KMS-11 (cell line): ENCODE measurements around the gene PAQR4.
A peak's percentile ranks its signal among the peaks of the same experiment; 100 is the strongest.
"Not testable (repeated sequence)": the region's sequence is repeated elsewhere in the genome, so short reads cannot be mapped to it uniquely, and the experiment has no call there.

ENCODE experiments used
- H2AFZ ChIP-seq: fragments of 200-600 bp; sonication (generic); 2 replicates; pipeline ENCODE4 v1.6.1; 2016; ENCODE audit warnings: antibody characterized with exemption, mixed run types, low read depth
- H3K27ac ChIP-seq: fragments of 200-600 bp; sonication (generic); 2 replicates; pipeline ENCODE4 v1.6.1; 2016; ENCODE audit warnings: mild to moderate bottlenecking, mixed run types
- H3K27me3 ChIP-seq: fragments of 200-600 bp; sonication (generic); 2 replicates; pipeline ENCODE4 v1.6.1; 2017; ENCODE audit warnings: mild to moderate bottlenecking, low read depth, mixed run types, moderate library complexity; ENCODE audit not compliant: insufficient read depth
- H3K36me3 ChIP-seq: fragments of 200-600 bp; sonication (generic); 2 replicates; pipeline ENCODE4 v1.6.1; 2017; ENCODE audit warnings: mild to moderate bottlenecking, mixed run types; ENCODE audit not compliant: insufficient read depth
- H3K4me1 ChIP-seq: fragments of 200-600 bp; sonication (generic); 2 replicates; pipeline ENCODE4 v1.6.1; 2016; ENCODE audit warnings: mild to moderate bottlenecking, low read depth, mixed run types; ENCODE audit not compliant: poor library complexity, severe bottlenecking
- H3K4me2 ChIP-seq: fragments of 200-600 bp; sonication (generic); 2 replicates; pipeline ENCODE4 v1.7.0; 2016; ENCODE audit warnings: mild to moderate bottlenecking, mixed run types
- H3K4me3 ChIP-seq: fragments of 200-600 bp; sonication (generic); IDR thresholded peaks from 2 replicates; pipeline ENCODE4 v1.6.1; 2017; ENCODE audit warnings: low read depth, low read length, mixed read lengths; ENCODE audit not compliant: insufficient read depth
- H3K79me2 ChIP-seq: fragments of 200-600 bp; sonication (generic); 2 replicates; pipeline ENCODE4 v1.6.1; 2016; ENCODE audit warnings: low read depth, mixed run types; ENCODE audit not compliant: insufficient read depth
- H3K9ac ChIP-seq: fragments of 200-600 bp; sonication (generic); 2 replicates; pipeline ENCODE4 v1.6.1; 2016; ENCODE audit warnings: mild to moderate bottlenecking, mixed run types
- H4K20me1 ChIP-seq: fragments of 200-600 bp; sonication (generic); 2 replicates; pipeline ENCODE4 v1.6.1; 2016; ENCODE audit warnings: mild to moderate bottlenecking, mixed run types; ENCODE audit not compliant: insufficient read depth
- CTCF ChIP-seq: fragments of 200-600 bp; sonication (generic); conservative IDR thresholded peaks from 2 replicates; pipeline ENCODE4 v1.6.1; 2017; ENCODE audit warnings: low read depth, mild to moderate bottlenecking, antibody characterized with exemption, low read length, moderate library complexity, mixed read lengths

The PAQR4 gene

DNA sequence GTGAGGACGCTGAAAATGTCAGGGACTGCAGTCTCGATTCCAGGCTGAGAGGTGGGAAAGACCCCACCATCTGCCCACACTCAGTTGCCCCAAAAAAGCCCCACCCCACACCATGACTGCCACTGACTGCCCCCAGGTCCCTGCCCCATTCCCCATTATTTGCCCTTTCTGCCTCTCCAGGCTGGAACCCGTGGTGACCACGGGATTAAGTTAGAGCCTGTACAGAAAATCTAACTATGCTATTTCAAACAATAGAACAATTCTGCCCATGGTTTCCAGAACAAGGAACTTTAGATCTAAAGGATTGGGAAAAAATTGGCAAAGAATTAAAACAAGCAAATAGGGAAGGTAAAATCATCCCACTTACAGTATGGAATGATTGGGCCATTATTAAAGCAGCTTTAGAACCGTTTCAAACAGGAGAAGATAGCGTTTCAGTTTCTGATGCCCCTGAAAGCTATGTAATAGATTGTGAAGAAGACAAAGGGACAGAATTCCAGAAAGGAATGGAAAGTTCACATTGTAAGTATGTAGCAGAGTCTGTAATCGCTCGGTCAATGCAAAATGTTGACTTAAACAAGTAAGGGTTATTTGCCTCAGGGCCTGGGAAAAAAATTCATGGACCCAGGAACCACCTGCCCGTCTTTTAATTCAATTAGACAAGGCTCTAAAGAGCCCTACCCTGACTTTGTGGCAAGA, 43.0 kb upstream of the PAQR4 start:
- H4K20me1 ChIP-seq = no peaks in the 10 kb centered on the region
- H2AFZ ChIP-seq = no peak overlapping the region
- no peaks in the 10 kb centered on the region for H3K27me3 ChIP-seq
- no peaks in the 10 kb centered on the region for H3K79me2 ChIP-seq
- H3K27ac ChIP-seq = no peak overlapping the region
- H3K9ac ChIP-seq = no peak overlapping the region
- H3K4me3 ChIP-seq = no peak overlapping the region
- no peak for TF ChIP-seq CTCF
- no peaks in the 10 kb centered on the region for H3K36me3 ChIP-seq
- peak overlapping the region; percentile 40; the same call in 1 of the 2 replicates for H3K4me2 ChIP-seq
- peaks cover 14% of the 10 kb centered on the region for H3K4me1 ChIP-seq

- no peak overlapping the region for H3K9ac ChIP-seq
- 0 out of 2 replicates have a peak overlapping the region, but pooled peaks have one; percentile 19 for H2AFZ ChIP-seq
- no peaks in the 10 kb centered on the region for H3K27me3 ChIP-seq
- H3K4me1 ChIP-seq = peaks cover 14% of the 10 kb centered on the region
- no peaks in the 10 kb centered on the region for H3K79me2 ChIP-seq
- peak overlapping the region; percentile 40 for H3K4me2 ChIP-seq
- H3K4me3 ChIP-seq = no peak overlapping the region
- H4K20me1 ChIP-seq = no peaks in the 10 kb centered on the region
- H3K27ac ChIP-seq = no peak overlapping the region
- TF ChIP-seq CTCF = no peak
- H3K36me3 ChIP-seq = no peaks in the 10 kb centered on the region
Measured at GRCh38 chr16:2926650-2926999, 42.5 kb upstream of the PAQR4 start.

GRCh38 chr16:2927010-2927646, 42.0 kb upstream of the PAQR4 start:
- H3K27me3 ChIP-seq = no peaks in the 10 kb centered on the region
- peak; percentile 99 for TF ChIP-seq CTCF
- no peak overlapping the region for H3K9ac ChIP-seq
- no peaks in the 10 kb centered on the region for H4K20me1 ChIP-seq
- H3K4me3 ChIP-seq = no peak overlapping the region
- H2AFZ ChIP-seq = 0 out of 2 replicates have a peak overlapping the region, but pooled peaks have one; percentile 19
- H3K36me3 ChIP-seq = no peaks in the 10 kb centered on the region
- H3K4me1 ChIP-seq = peaks cover 14% of the 10 kb centered on the region
- H3K79me2 ChIP-seq = no peaks in the 10 kb centered on the region
- H3K4me2 ChIP-seq = peak overlapping the region; percentile 40
- H3K27ac ChIP-seq = no peak overlapping the region

DNA sequence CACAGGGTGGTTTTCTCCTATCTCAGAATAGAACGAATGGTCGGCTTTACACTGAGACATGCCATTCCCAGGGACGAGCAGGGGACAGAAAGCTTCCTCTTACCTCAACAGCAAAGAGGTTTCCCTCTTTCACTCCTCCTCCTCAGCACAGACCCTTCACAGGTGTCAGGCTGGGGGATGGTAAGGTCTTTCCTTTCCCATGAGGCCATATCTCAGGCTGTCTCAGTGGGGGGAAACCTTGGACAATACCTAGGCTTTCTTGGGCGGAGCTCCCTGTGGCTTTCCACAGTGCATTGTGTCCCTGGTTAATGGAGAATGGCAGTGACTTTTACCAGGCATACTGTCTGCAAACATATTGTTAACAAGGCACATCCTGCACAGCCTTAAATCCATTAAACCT, 41.0 kb upstream of the PAQR4 start:
- H3K27me3 ChIP-seq, H3K36me3 ChIP-seq: not testable (repeated sequence)
- peaks cover 14% of the 10 kb centered on the region for H3K4me1 ChIP-seq

DNA sequence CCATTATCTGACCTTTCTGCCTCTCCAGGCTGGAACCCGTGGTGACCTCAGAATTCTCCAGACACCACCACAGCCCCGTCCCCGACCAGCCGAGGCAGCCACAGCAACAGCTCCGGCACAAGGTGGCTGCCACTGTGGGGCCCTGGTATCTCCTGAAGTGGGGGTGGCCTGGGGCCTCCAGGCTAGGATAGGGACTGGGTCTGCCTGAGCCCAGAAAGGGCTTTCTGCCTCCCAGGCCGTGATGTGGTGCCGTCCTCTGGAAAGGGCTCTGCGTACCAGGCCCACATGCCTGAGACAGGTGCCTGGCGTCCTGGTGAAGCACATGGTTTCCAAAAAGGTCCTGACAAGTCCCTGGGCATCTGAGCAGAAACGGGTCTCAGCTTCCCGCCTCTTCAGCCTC, 40.4 kb upstream of the PAQR4 start:
- no peak for TF ChIP-seq CTCF
- Histone ChIP-seq H3K36me3 (no peaks in the 10 kb centered on the region), H4K20me1 (no peaks in the 10 kb centered on the region), H3K27ac (no peak overlapping the region), H3K4me3 (no peak overlapping the region), H3K9ac (no peak overlapping the region), H3K4me2 (no peak overlapping the region), H3K79me2 (no peaks in the 10 kb centered on the region), H3K27me3 (no peaks in the 10 kb centered on the region), H2AFZ (no peak overlapping the region), H3K4me1 (peaks cover 14% of the 10 kb centered on the region)

More for the DNA sequence above, 41.0 kb upstream of the PAQR4 start:
- not testable (repeated sequence) for H3K9ac ChIP-seq, H2AFZ ChIP-seq, H3K27ac ChIP-seq, H3K4me3 ChIP-seq, H4K20me1 ChIP-seq, H3K79me2 ChIP-seq, H3K4me2 ChIP-seq
